ENCODE measurements around the gene WDFY2.

The WDFY2 gene

GRCh38 chr13:51815848-51816247, 231.6 kb downstream of the WDFY2 start:
- no peak for DNase-seq

- DNase-seq: no peak
These were observed 232.5 kb downstream of the WDFY2 start for GRCh38 chr13:51816604-51817249.

All from hypothalamus (tissue), 51 donors.